K562 (cell line): ENCODE results near the gene PRCC. TPM values are rescaled to one million over a fixed set of nuclear protein-coding genes. Genes with fewer than 3 reads are reported as not detected.

Source experiments
- ATAC-seq: fragments of 200-7000 bp; cut with Tn5 transposase; 3 replicates; pipeline ENCODE4 v1.9.1; 2020; ENCODE audit warnings: moderate library complexity
- BruUV-seq: library from RNA; stranded (reverse); fragments of 400-500 nt; replicated peaks from 2 replicates; lab custom pipeline; 2021; lab: Mats Ljungman, UMichigan
- CTCF ChIA-PET: fragments of 300-600 bp; formaldehyde crosslinking; extraction: SDS; loops from one replicate; lab custom pipeline; 2021; ENCODE audit warnings: low intra/inter-chr PET ratio; lab: Yijun Ruan, JAX
- POLR2A ChIA-PET: fragments of 300-600, 350-650 bp; sonication (Branson Sonifier 250); formaldehyde crosslinking; extraction: SDS; loops from one replicate; lab custom pipeline; 2021; ENCODE audit warnings: antibody characterized with exemption, inconsistent platforms; lab: Yijun Ruan, JAX
- DNase-seq, 4 experiments: peaks; one replicate each; pipeline versions ENCODE4 v3.0.0 to v3.0.0-alpha.2; 2011 to 2018; ENCODE audit warnings: low spot score in 3 of 4, mixed read lengths in 3 of 4; ENCODE audit errors: extremely low read depth in 1 of 4
- FAIRE-seq: peaks from 2 replicates; lab custom pipeline; 2011; peaks lifted over from hg19 to GRCh38; lab: Jason Lieb, UNC
- H2AFZ ChIP-seq: 2 replicates; pipeline ENCODE4 v1.6.0; 2011; ENCODE audit warnings: low read depth, low read length, control low read depth, inconsistent platforms
- H3K27ac ChIP-seq: fragments of 200-600 bp; 3 replicates; pipeline ENCODE4 v1.8.0; 2011; ENCODE audit warnings: low read depth, mild to moderate bottlenecking, control low read depth, inconsistent platforms, low read length, moderate library complexity, mixed read lengths; ENCODE audit errors: extremely low read depth
- H3K27me3 ChIP-seq, 2 experiments: fragments of 300-600 bp in 1 of 2; 2 replicates in 1 of 2; 3 replicates in 1 of 2; pipeline versions ENCODE4 v1.6.0 to v1.8.0; 2011; ENCODE audit warnings: inconsistent platforms in 2 of 2, low read length in 2 of 2, mild to moderate bottlenecking in 1 of 2, mixed read lengths in 1 of 2, moderate library complexity in 1 of 2; ENCODE audit not compliant: control insufficient read depth in 2 of 2, insufficient read depth in 2 of 2
- H3K36me3 ChIP-seq: fragments of 300-600 bp; 3 replicates; pipeline ENCODE4 v1.8.0; 2011; ENCODE audit warnings: mild to moderate bottlenecking, low read length, inconsistent platforms; ENCODE audit not compliant: control insufficient read depth, insufficient read depth
- H3K4me1 ChIP-seq, 2 experiments: fragments of 200-600 bp in 1 of 2; replicated peaks in 1 of 2; 2 replicates in 1 of 2; 3 replicates in 1 of 2; pipeline versions ENCODE4 v1.5.1 to v1.8.0; 2011; ENCODE audit warnings: inconsistent platforms in 2 of 2, low read length in 2 of 2, mild to moderate bottlenecking in 1 of 2, mixed read lengths in 1 of 2, moderate library complexity in 1 of 2; ENCODE audit not compliant: control insufficient read depth in 2 of 2, insufficient read depth in 2 of 2
- H3K4me2 ChIP-seq: 2 replicates; pipeline ENCODE4 v1.6.1; 2011; ENCODE audit warnings: low read length, control low read depth, inconsistent platforms, mixed read lengths; ENCODE audit not compliant: insufficient read depth
- H3K4me3 ChIP-seq: fragments of 200-600 bp; sonication (generic), shearing (Covaris generic); 2 replicates; pipeline ENCODE4 v1.5.1; 2016; ENCODE audit warnings: control low read depth, inconsistent platforms
- H3K79me2 ChIP-seq: fragments of 200-600 bp; 3 replicates; pipeline ENCODE4 v1.8.0; 2011; ENCODE audit warnings: low read length, inconsistent platforms; ENCODE audit not compliant: control insufficient read depth, insufficient read depth
- H3K9ac ChIP-seq, 2 experiments: 2 replicates each; pipeline versions ENCODE4 v1.6.0 to v1.6.1; 2011; ENCODE audit warnings: low read depth in 2 of 2, low read length in 2 of 2, control low read depth in 1 of 2, inconsistent platforms in 1 of 2, mild to moderate bottlenecking in 1 of 2, mixed read lengths in 1 of 2; ENCODE audit not compliant: insufficient read depth in 1 of 2
- H3K9me1 ChIP-seq: one replicate; pipeline ENCODE4 v1.6.0; 2011; ENCODE audit warnings: inconsistent platforms, mild to moderate bottlenecking, low read length, moderate library complexity; ENCODE audit not compliant: control insufficient read depth, insufficient read depth
- H3K9me3 ChIP-seq: replicated peaks from 2 replicates; pipeline ENCODE4 v1.5.1; 2011; ENCODE audit warnings: low read depth, low read length, inconsistent platforms; ENCODE audit not compliant: control insufficient read depth, insufficient read depth
- H4K20me1 ChIP-seq: replicated peaks from 2 replicates; pipeline ENCODE4 v1.6.1; 2011; ENCODE audit warnings: low read length, inconsistent platforms, mixed read lengths; ENCODE audit not compliant: control insufficient read depth, insufficient read depth
- BCL6 ChIP-seq: fragments of 250-450 bp; sonication (Bioruptor Pico); IDR thresholded peaks from 2 replicates; pipeline ENCODE4 v1.4.0; 2020
- CEBPG ChIP-seq, 3 experiments: fragments of 200-800 bp in 1 of 3; sonication (Bioruptor generic) in 1 of 3; sonication (generic) in 1 of 3; formaldehyde crosslinking in 1 of 3; IDR thresholded peaks in 2 of 3; conservative IDR thresholded peaks in 1 of 3; 2 replicates each; pipeline versions ENCODE4 v1.6.1 to v1.8.0; 2016 to 2022; ENCODE audit warnings: missing compliant biosample characterization in 2 of 3, missing genetic modification characterization in 2 of 3, mild to moderate bottlenecking in 1 of 3, missing genetic modification reagents in 1 of 3
- MIER1 ChIP-seq: fragments of 450-650 bp; IDR thresholded peaks from 2 replicates; pipeline ENCODE4 v1.6.1; 2016; ENCODE audit warnings: antibody characterized with exemption, mild to moderate bottlenecking, low read depth
- MYC ChIP-seq, 2 experiments: fragments of 250-450 bp in 1 of 2; sonication (Bioruptor Pico) in 1 of 2; IDR thresholded peaks; 2 replicates each; pipeline versions ENCODE4 v1.5.1 to v1.6.1; 2012 to 2021; ENCODE audit warnings: low read depth in 2 of 2, borderline replicate concordance in 1 of 2, improper control_type of control experiment in 1 of 2, low read length in 1 of 2, mild to moderate bottlenecking in 1 of 2, moderate library complexity in 1 of 2
- NCOA2 ChIP-seq, 2 experiments: fragments of 450-650 bp; IDR thresholded peaks; 2 replicates each; pipeline ENCODE4 v1.6.1; 2018; ENCODE audit warnings: mild to moderate bottlenecking in 2 of 2, moderate library complexity in 1 of 2; ENCODE audit not compliant: partially characterized antibody in 2 of 2
- NCOA4 ChIP-seq: fragments of 450-650 bp; IDR thresholded peaks from 2 replicates; pipeline ENCODE4 v1.6.1; 2018; ENCODE audit warnings: mild to moderate bottlenecking; ENCODE audit not compliant: partially characterized antibody
- WGBS: fragments of 100-300 bp; shearing (Covaris generic); methylation state at CpG from one replicate; pipeline ENCODE4 v1.1.6; 2016; ENCODE audit warnings: low coverage, mixed read lengths; ENCODE audit not compliant: insufficient coverage; ENCODE audit errors: missing lambda C conversion rate; 5-methylcytosine and 5-hydroxymethylcytosine counted together
- in situ Hi-C: fragments of 300-500 bp; cut with MboI; formaldehyde crosslinking; loops from 4 replicates; pipeline ENCODE4 v1.15.0; 2018; ENCODE audit warnings: inconsistent platforms, mixed read lengths
- intact Hi-C: fragments of 100-400 bp; cut with micrococcal nuclease; formaldehyde crosslinking; loops from 2 replicates; pipeline ENCODE4 v1.14.2; 2022
- polyA plus RNA-seq, 8 experiments: library from polyadenylated mRNA; depleted of rRNA in 4 of 8; stranded (reverse) in 5 of 8; unstranded in 3 of 8; fragments of >200 nt; fragmentation: Nextera tagmentation in 2 of 8; fragmentation: Illumina TruSeq in 1 of 8; extraction: Ambion mirVana in 2 of 8; extraction: Trizol in 1 of 8; gene quantifications; 2 replicates each; pipeline versions ENCODE4 v1.2.1 to v1.2.3, GENCODE V29; 2011 to 2014; ENCODE audit warnings: inconsistent platforms in 1 of 8, missing spikeins in 1 of 8
- total RNA-seq, 7 experiments: library from RNA; depleted of rRNA in 6 of 7; stranded (reverse); fragments of >200 nt in 6 of 7; fragmentation: Illumina TruSeq in 2 of 7; extraction: Trizol in 2 of 7; gene quantifications; 2 replicates each; pipeline versions ENCODE4 v1.2.1 to v1.2.3, GENCODE V29; 2011 to 2021; ENCODE audit warnings: low replicate concordance in 1 of 7
- TF ChIP-seq, protein P1 (sequence below): sonication (generic); formaldehyde crosslinking; IDR thresholded peaks from 2 replicates; pipeline ENCODE4 v1.8.0; 2022; ENCODE audit warnings: mild to moderate bottlenecking, missing genetic modification reagents
- TF ChIP-seq, protein P2 (sequence below), 2 experiments: fragments of 450-650 bp in 1 of 2; sonication (generic) in 1 of 2; formaldehyde crosslinking in 1 of 2; IDR thresholded peaks in 1 of 2; conservative IDR thresholded peaks in 1 of 2; 2 replicates each; pipeline versions ENCODE4 v1.6.1 to v1.8.1; 2016 to 2023; ENCODE audit warnings: mild to moderate bottlenecking in 2 of 2, moderate library complexity in 2 of 2, inconsistent platforms in 1 of 2, missing genetic modification reagents in 1 of 2

The PRCC gene
- total and polyA plus RNA-seq, 9 of the 15 experiments (the other 6 are each of a cell fraction or from before 2014, with no cell fraction given): 23.9 to 201 (median 41.1) TPM

DNA sequence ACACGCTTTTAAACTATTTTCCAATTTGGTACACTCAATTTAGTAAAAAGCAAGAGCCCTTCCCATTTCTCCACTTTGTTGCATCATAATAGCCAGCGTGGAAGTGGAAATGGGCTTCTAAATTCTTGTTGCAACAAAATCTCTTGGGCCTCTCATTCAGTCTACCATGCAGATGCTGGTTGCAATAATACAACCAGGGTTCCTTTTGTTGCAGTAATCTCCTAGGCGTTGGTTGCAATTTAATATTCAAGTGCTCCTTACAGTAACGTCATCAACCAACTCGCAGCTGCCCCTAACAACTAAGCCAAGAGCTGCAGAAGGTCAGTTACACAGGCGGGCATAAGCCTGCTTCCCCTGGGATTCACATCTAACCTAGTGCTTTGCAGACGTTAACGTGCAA lies 13.1 kb upstream of the PRCC start:
- Histone ChIP-seq H2AFZ (no peak overlapping the region), H3K27ac (no peak overlapping the region), H3K36me3 (peaks cover 8% of the 10 kb centered on the region; the same call in 1 of the 3 replicates), H3K79me2 (peaks cover 55% of the 10 kb centered on the region), H3K4me3 (no peak overlapping the region), H4K20me1 (no peaks in the 10 kb centered on the region), H3K4me1 (peaks cover 27 to 31% of the 10 kb centered on the region in 2 experiments; a peak in 4 of 5 replicates), H3K9me1 (no peaks in the 10 kb centered on the region), H3K4me2 (no peak overlapping the region), H3K9me3 (no peaks in the 10 kb centered on the region), H3K9ac (no peak overlapping the region), H3K27me3 (no peaks in the 10 kb centered on the region)
- FAIRE-seq: no peak
- intact Hi-C loops: no loop called here
- 69% methylated on average over 8 of the region's 8 CpGs for WGBS
- CTCF ChIA-PET: no interaction called here
- DNase-seq: no peak
- in situ Hi-C loops: no loop called here
- POLR2A ChIA-PET: no interaction called here
- TSS peak; percentile 24 for BruUV-seq
- no peak for ATAC-seq
- TF ChIP-seq MYC (IDR thresholded peaks at IDR 0.05; ENCODE audit: low read depth, low read length): no peak
- TF ChIP-seq MYC (CRISPR knock-in tag; IDR thresholded peaks at IDR 0.05; ENCODE audit: borderline replicate concordance, low read depth): no peak
- no peak for TF ChIP-seq NCOA2 (IDR thresholded peaks at IDR 0.05; ENCODE audit: partially characterized antibody in 2 of 2)
- no peak; the same call in 1 of the 2 replicates for TF ChIP-seq CEBPG (CRISPR knock-in tag; IDR thresholded peaks at IDR 0.05)
- peak; percentile 29 to 33; a peak in 2 of 4 replicates for TF ChIP-seq CEBPG (tag; conservative IDR thresholded peaks at IDR 0.05 in 1 of 2, IDR thresholded peaks at IDR 0.05 in 1 of 2)
- TF ChIP-seq MIER1: no peak
- TF ChIP-seq, protein P1, sequence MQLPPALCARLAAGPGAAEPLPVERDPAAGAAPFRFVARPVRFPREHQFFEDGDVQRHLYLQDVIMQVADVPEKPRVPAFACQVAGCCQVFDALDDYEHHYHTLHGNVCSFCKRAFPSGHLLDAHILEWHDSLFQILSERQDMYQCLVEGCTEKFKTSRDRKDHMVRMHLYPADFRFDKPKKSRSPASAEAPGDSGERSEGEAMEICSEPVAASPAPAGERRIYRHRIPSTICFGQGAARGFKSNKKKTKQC (CRISPR knock-in tag): no peak
- TF ChIP-seq NCOA4: no peak
- TF ChIP-seq BCL6: no peak
- TF ChIP-seq, protein P2, sequence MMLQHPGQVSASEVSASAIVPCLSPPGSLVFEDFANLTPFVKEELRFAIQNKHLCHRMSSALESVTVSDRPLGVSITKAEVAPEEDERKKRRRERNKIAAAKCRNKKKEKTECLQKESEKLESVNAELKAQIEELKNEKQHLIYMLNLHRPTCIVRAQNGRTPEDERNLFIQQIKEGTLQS (IDR thresholded peaks at IDR 0.05): peak; percentile 32
- TF ChIP-seq, protein P2 (CRISPR knock-in tag; conservative IDR thresholded peaks at IDR 0.05): no peak
